Measurements from ENCODE around the gene NPLOC4. TPM values are rescaled to one million over a fixed set of nuclear protein-coding genes. Genes with fewer than 3 reads are reported as not detected.

Gene NPLOC4
- total and polyA plus RNA-seq, 2 of the 8 experiments (the other 6 are each of a cell fraction or from before 2014, with no cell fraction given) = 70.7 to 92.7 TPM

DNA sequence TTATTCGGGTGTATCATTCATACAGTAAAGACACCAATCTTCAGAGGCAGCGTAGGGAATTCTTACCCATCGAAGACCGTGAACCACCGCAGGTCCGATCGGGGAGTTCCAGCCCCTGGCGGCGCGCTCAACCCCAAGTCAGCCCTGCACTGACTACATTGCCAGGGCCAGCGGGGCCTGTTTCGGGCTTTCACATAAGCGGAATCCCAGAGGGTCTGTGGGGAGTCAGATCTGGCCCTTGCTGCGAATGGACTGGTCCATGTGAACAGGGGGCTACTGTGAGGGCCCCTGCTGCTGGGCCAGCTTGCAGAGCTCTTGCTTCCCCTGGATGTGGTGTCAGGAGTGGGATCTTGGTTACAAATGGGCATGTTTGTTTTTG, 11.8 kb upstream of the NPLOC4 start (continued):
- TF ChIP-seq KDM5A (IDR thresholded peaks at IDR 0.05; ENCODE audit: low read length) (no peak), EZH2 (IDR thresholded peaks at IDR 0.05; ENCODE audit: low read depth, low read length, severe bottlenecking) (no peak), KDM4A (IDR thresholded peaks at IDR 0.05; ENCODE audit: low read depth, low read length, severe bottlenecking) (no peak), CHD2 (IDR thresholded peaks at IDR 0.05; ENCODE audit: low read length) (no peak), POLR2A (IDR thresholded peaks at IDR 0.05; ENCODE audit: control extremely low read depth in 1 of 2, low read depth in 2 of 2, low read length in 2 of 2) (no peak), TAF1 (IDR thresholded peaks at IDR 0.05; ENCODE audit: low read depth, low read length) (no peak), YY1 (IDR thresholded peaks at IDR 0.05; ENCODE audit: low read depth, low read length) (no peak)

All from H1 (cell line).